ENCODE data around the gene ROR1. TPM values are rescaled to one million over a fixed set of nuclear protein-coding genes. Genes with fewer than 3 reads are reported as not detected.
A peak's percentile ranks its signal among the peaks of the same experiment; 100 is the strongest.

ROR1 gene
- total RNA-seq, 1 donor = 52.5 TPM

DNA sequence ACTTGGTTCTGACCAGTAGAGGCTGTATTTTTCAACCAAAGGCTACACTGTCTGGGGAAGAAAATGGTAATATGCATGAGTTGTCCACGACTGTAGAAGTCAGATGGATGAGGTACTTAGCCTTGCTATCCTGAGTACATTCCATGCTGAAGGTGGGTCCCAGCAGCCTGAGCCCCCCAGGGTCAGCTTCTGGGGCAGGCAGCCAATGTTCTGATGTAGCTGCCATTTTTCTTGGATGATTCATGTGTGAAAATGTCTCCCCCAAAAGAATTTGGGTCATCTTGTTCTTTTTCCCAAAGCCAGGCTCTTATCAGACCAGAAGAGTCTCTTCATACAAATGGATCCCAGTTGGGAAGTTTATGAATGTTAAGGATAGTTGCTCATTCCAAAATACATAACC lies 257.4 kb downstream of the ROR1 start:
- H3K4me2 ChIP-seq (ENCODE audit: insufficient read depth, low read length) = no peak overlapping the region
- TF ChIP-seq, protein P1, sequence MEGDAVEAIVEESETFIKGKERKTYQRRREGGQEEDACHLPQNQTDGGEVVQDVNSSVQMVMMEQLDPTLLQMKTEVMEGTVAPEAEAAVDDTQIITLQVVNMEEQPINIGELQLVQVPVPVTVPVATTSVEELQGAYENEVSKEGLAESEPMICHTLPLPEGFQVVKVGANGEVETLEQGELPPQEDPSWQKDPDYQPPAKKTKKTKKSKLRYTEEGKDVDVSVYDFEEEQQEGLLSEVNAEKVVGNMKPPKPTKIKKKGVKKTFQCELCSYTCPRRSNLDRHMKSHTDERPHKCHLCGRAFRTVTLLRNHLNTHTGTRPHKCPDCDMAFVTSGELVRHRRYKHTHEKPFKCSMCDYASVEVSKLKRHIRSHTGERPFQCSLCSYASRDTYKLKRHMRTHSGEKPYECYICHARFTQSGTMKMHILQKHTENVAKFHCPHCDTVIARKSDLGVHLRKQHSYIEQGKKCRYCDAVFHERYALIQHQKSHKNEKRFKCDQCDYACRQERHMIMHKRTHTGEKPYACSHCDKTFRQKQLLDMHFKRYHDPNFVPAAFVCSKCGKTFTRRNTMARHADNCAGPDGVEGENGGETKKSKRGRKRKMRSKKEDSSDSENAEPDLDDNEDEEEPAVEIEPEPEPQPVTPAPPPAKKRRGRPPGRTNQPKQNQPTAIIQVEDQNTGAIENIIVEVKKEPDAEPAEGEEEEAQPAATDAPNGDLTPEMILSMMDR (IDR thresholded peaks at IDR 0.05; ENCODE audit: extremely low read depth, low read depth, low read length) = no peak
- peak overlapping the region; percentile 75 for H3K27ac ChIP-seq (ENCODE audit: low read depth, low read length)
- H3K9me3 ChIP-seq (ENCODE audit: low read depth, low read length) = no peaks in the 10 kb centered on the region
- H3K27me3 ChIP-seq (ENCODE audit: insufficient read depth, low read length) = no peaks in the 10 kb centered on the region
- no peak overlapping the region for H2AFZ ChIP-seq (ENCODE audit: low read length)
- no peaks in the 10 kb centered on the region for H4K20me1 ChIP-seq (ENCODE audit: insufficient read depth, low read length)
- no peaks in the 10 kb centered on the region for H3K79me2 ChIP-seq (ENCODE audit: insufficient read depth, low read length)
- H3K4me1 ChIP-seq (ENCODE audit: insufficient read depth, low read length) = peaks cover 14% of the 10 kb centered on the region
- H3K4me3 ChIP-seq (ENCODE audit: insufficient read depth, low read length) = no peak overlapping the region
- no peak for DNase-seq (ENCODE audit: insufficient read length, low spot score, missing footprints)
- no peaks in the 10 kb centered on the region for H3K36me3 ChIP-seq (ENCODE audit: insufficient read depth, low read length)

DNA sequence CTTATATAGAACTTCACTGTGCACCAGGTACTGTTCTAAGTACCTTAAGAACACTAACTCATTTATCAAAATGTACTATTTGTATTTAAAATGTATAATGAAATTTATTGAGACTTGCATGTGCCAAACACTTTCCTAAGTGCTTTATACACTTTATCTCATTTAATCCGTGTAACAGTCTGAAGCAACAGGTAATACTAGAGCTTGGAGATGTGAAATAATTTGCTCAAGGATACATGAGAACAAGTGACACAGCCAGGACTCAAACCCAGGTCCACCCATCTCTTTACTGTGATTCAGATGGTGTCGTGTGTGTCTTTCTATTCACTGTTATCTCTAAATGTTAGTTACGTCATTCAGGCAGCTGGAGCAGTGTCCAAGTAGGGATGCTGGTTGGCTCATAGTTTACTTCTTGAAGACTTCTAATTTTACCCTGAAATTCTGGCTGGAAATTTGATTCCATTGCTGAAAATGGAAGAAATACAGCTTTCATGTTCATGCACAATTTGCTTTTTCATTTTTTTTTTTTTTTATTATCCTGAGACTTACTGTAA lies 259.9 kb downstream of the ROR1 start:
- TF ChIP-seq, protein P1 (IDR thresholded peaks at IDR 0.05; ENCODE audit: extremely low read depth, low read depth, low read length) = no peak
- Histone ChIP-seq H3K27ac (ENCODE audit: low read depth, low read length) (peak overlapping the region; percentile 53), H3K27me3 (ENCODE audit: insufficient read depth, low read length) (no peaks in the 10 kb centered on the region), H3K9me3 (ENCODE audit: low read depth, low read length) (no peaks in the 10 kb centered on the region), H3K4me3 (ENCODE audit: insufficient read depth, low read length) (no peak overlapping the region), H4K20me1 (ENCODE audit: insufficient read depth, low read length) (no peaks in the 10 kb centered on the region), H2AFZ (ENCODE audit: low read length) (no peak overlapping the region), H3K4me1 (ENCODE audit: insufficient read depth, low read length) (peaks cover 26% of the 10 kb centered on the region), H3K4me2 (ENCODE audit: insufficient read depth, low read length) (no peak overlapping the region), H3K79me2 (ENCODE audit: insufficient read depth, low read length) (no peaks in the 10 kb centered on the region), H3K36me3 (ENCODE audit: insufficient read depth, low read length) (no peaks in the 10 kb centered on the region)
- no peak for DNase-seq (ENCODE audit: insufficient read length, low spot score, missing footprints)

DNA sequence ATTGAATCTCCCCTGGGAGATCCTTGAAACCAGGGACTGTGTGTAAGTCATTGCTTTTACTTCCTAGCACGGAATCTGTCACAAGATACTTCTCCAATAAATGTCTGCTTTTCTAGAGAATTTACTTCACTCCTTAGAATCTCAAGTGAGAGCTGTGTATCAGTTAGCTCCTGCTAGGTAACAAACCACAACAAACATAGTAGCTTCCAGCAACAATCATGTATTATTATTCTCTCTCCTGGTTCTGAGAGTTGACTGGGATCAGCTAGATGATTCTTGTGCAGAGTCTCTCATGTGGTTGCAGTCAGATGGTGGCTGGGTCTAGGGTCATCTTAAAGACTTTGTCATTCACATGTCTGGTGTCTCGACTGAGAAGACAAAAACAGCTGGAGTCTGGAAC lies 262.7 kb downstream of the ROR1 start:
- TF ChIP-seq, protein P1 (IDR thresholded peaks at IDR 0.05; ENCODE audit: extremely low read depth, low read depth, low read length) = no peak
- H3K4me1 ChIP-seq (ENCODE audit: insufficient read depth, low read length) = peaks cover 42% of the 10 kb centered on the region
- H3K9me3 ChIP-seq (ENCODE audit: low read depth, low read length) = no peaks in the 10 kb centered on the region
- no peaks in the 10 kb centered on the region for H3K79me2 ChIP-seq (ENCODE audit: insufficient read depth, low read length)
- no peak overlapping the region for H3K27ac ChIP-seq (ENCODE audit: low read depth, low read length)
- no peak overlapping the region for H3K4me3 ChIP-seq (ENCODE audit: insufficient read depth, low read length)
- no peaks in the 10 kb centered on the region for H3K27me3 ChIP-seq (ENCODE audit: insufficient read depth, low read length)
- H3K4me2 ChIP-seq (ENCODE audit: insufficient read depth, low read length) = no peak overlapping the region
- H3K36me3 ChIP-seq (ENCODE audit: insufficient read depth, low read length) = no peaks in the 10 kb centered on the region
- no peaks in the 10 kb centered on the region for H4K20me1 ChIP-seq (ENCODE audit: insufficient read depth, low read length)
- no peak for DNase-seq (ENCODE audit: insufficient read length, low spot score, missing footprints)
- no peak overlapping the region for H2AFZ ChIP-seq (ENCODE audit: low read length)

DNA sequence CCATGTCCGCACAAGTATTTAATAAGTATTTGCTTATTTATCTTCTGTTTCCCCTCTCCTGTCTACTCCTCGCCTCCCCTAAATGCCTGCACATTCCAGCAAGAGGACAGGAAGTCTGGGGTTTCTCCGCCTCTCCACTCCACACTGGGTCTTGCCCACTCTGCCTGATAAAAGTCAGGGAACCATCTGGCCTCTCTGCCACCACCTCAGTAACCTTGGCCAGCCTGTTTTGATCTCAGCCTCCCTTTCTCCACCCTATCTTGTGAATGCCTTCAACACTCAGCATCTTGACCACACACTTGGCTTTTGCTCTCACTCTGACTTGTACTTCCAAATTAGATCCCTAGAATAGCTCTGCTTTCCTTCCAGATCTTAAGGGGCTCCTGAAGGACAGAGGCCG lies 264.3 kb downstream of the ROR1 start:
- Histone ChIP-seq H3K36me3 (ENCODE audit: insufficient read depth, low read length) (no peaks in the 10 kb centered on the region), H3K27me3 (ENCODE audit: insufficient read depth, low read length) (no peaks in the 10 kb centered on the region), H3K4me3 (ENCODE audit: insufficient read depth, low read length) (no peak overlapping the region), H3K4me1 (ENCODE audit: insufficient read depth, low read length) (peaks cover 58% of the 10 kb centered on the region), H4K20me1 (ENCODE audit: insufficient read depth, low read length) (no peaks in the 10 kb centered on the region), H2AFZ (ENCODE audit: low read length) (no peak overlapping the region), H3K27ac (ENCODE audit: low read depth, low read length) (peak overlapping the region; percentile 94), H3K4me2 (ENCODE audit: insufficient read depth, low read length) (no peak overlapping the region), H3K79me2 (ENCODE audit: insufficient read depth, low read length) (no peaks in the 10 kb centered on the region), H3K9me3 (ENCODE audit: low read depth, low read length) (no peaks in the 10 kb centered on the region)
- TF ChIP-seq, protein P1 (IDR thresholded peaks at IDR 0.05; ENCODE audit: extremely low read depth, low read depth, low read length) = no peak
- no peak for DNase-seq (ENCODE audit: insufficient read length, low spot score, missing footprints)

Measured in osteoblast (primary cell).